Chondrocyte (in vitro differentiated cells): ENCODE measurements around the gene ECE1. TPM values are rescaled to one million over a fixed set of nuclear protein-coding genes. Genes with fewer than 3 reads are reported as not detected.
"Not testable (repeated sequence)": the region's sequence is repeated elsewhere in the genome, so short reads cannot be mapped to it uniquely, and the experiment has no call there.

Source experiments
- DNase-seq: peaks from one replicate; pipeline ENCODE4 v3.0.0; 2021; ENCODE audit warnings: mixed read lengths, low spot score
- H3K27ac Mint-ChIP-seq: one replicate; pipeline ENCODE4 v1.8.0; 2021; ENCODE audit warnings: mild to moderate bottlenecking, moderate library complexity, mixed read lengths; ENCODE audit not compliant: unreplicated experiment
- H3K27me3 Mint-ChIP-seq: 2 replicates; pipeline ENCODE4 v1.8.0; 2021; ENCODE audit warnings: low read depth, mixed read lengths
- H3K36me3 Mint-ChIP-seq: 2 replicates; pipeline ENCODE4 v1.8.0; 2021; ENCODE audit warnings: low read depth, mixed read lengths
- H3K4me1 Mint-ChIP-seq: 2 replicates; pipeline ENCODE4 v1.8.0; 2021; ENCODE audit warnings: low read depth, mild to moderate bottlenecking, mixed read lengths
- H3K4me3 Mint-ChIP-seq: one replicate; pipeline ENCODE4 v1.8.0; 2021; ENCODE audit warnings: mild to moderate bottlenecking, moderate library complexity, mixed read lengths; ENCODE audit not compliant: unreplicated experiment
- H3K9me3 Mint-ChIP-seq: 2 replicates; pipeline ENCODE4 v1.8.0; 2021; ENCODE audit warnings: low read depth, mixed read lengths
- total RNA-seq: library from RNA; stranded (reverse); gene quantifications from 3 replicates; pipeline ENCODE4 v1.2.1, GENCODE V29; 2021
- TF ChIP-seq, protein P1 (sequence below): fragments of 200-600 bp; sonication (generic); IDR thresholded peaks from 2 replicates; pipeline ENCODE4 v1.5.0; 2021; ENCODE audit warnings: antibody characterized with exemption, mild to moderate bottlenecking, moderate library complexity

ECE1 gene
- total RNA-seq, 1 donor from 2014 or later: 98.5 TPM

GRCh38 chr1:21189421-21189820 lies 100.8 kb downstream of the ECE1 start:
- Mint-ChIP-seq H3K27me3 (peaks cover 2% of the 10 kb centered on the region), H3K4me3 (no peak overlapping the region), H3K9me3 (no peaks in the 10 kb centered on the region), H3K27ac (no peak overlapping the region), H3K4me1 (peaks cover 6% of the 10 kb centered on the region), H3K36me3 (no peaks in the 10 kb centered on the region)
- TF ChIP-seq, protein P1, sequence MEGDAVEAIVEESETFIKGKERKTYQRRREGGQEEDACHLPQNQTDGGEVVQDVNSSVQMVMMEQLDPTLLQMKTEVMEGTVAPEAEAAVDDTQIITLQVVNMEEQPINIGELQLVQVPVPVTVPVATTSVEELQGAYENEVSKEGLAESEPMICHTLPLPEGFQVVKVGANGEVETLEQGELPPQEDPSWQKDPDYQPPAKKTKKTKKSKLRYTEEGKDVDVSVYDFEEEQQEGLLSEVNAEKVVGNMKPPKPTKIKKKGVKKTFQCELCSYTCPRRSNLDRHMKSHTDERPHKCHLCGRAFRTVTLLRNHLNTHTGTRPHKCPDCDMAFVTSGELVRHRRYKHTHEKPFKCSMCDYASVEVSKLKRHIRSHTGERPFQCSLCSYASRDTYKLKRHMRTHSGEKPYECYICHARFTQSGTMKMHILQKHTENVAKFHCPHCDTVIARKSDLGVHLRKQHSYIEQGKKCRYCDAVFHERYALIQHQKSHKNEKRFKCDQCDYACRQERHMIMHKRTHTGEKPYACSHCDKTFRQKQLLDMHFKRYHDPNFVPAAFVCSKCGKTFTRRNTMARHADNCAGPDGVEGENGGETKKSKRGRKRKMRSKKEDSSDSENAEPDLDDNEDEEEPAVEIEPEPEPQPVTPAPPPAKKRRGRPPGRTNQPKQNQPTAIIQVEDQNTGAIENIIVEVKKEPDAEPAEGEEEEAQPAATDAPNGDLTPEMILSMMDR: no peak
- DNase-seq: no peak

GRCh38 chr1:21188235-21188634 lies 102.0 kb downstream of the ECE1 start:
- DNase-seq: no peak
- TF ChIP-seq, protein P1: no peak
- no peaks in the 10 kb centered on the region for H3K36me3 Mint-ChIP-seq
- H3K4me3 Mint-ChIP-seq: no peak overlapping the region
- H3K27ac Mint-ChIP-seq: no peak overlapping the region
- H3K27me3 Mint-ChIP-seq: peaks cover 2% of the 10 kb centered on the region
- H3K4me1 Mint-ChIP-seq: peaks cover 6% of the 10 kb centered on the region
- H3K9me3 Mint-ChIP-seq: no peaks in the 10 kb centered on the region

GRCh38 chr1:21185221-21185731 lies 105.0 kb downstream of the ECE1 start:
- Mint-ChIP-seq H3K9me3 (no peaks in the 10 kb centered on the region), H3K27me3 (peaks cover 2% of the 10 kb centered on the region), H3K27ac (no peak overlapping the region), H3K4me1 (no peaks in the 10 kb centered on the region), H3K4me3 (no peak overlapping the region), H3K36me3 (no peaks in the 10 kb centered on the region)
- TF ChIP-seq, protein P1: no peak
- no peak for DNase-seq

- Mint-ChIP-seq H3K27me3 (peaks cover 2% of the 10 kb centered on the region), H3K4me3 (no peak overlapping the region), H3K27ac (no peak overlapping the region), H3K9me3 (no peaks in the 10 kb centered on the region), H3K36me3 (no peaks in the 10 kb centered on the region), H3K4me1 (no peaks in the 10 kb centered on the region)
- no peak for DNase-seq
- TF ChIP-seq, protein P1: no peak
Measured at GRCh38 chr1:21184276-21184675, 106.0 kb downstream of the ECE1 start.

DNA sequence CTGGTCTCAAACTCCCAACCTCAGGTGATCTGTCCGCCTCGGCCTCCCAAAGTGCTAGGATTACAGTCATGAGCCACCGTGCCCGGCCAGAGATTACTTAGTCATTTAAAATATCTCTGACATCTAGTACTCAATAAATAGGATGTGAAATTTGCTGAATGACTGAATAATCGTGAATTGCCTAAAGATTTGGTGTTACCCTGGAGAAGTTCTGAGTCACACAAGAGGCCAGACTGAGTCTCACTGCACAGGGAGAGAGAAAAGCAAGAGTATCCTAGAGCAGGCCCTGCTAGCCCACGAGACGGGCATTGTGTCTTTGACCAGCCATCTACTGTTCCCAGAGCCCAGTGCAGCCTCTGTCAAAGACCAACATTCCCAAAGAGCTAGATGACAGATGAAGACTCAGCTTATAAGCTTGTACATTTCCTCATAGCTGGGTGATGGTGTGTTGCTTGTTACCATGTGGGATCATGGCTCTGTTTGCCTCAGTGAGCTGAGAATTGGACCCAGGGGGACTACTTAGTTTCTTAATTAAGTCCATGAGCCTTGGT lies 108.0 kb downstream of the ECE1 start:
- Mint-ChIP-seq H3K4me3 (no peak overlapping the region), H3K4me1 (peaks cover 2% of the 10 kb centered on the region), H3K27ac (no peak overlapping the region), H3K9me3 (no peaks in the 10 kb centered on the region), H3K36me3 (no peaks in the 10 kb centered on the region), H3K27me3 (no peaks in the 10 kb centered on the region)
- no peak for DNase-seq
- TF ChIP-seq, protein P1: no peak

GRCh38 chr1:21178271-21178670 lies 112.0 kb downstream of the ECE1 start:
- peaks cover 27% of the 10 kb centered on the region for H3K4me1 Mint-ChIP-seq
- not testable (repeated sequence) for H3K36me3 Mint-ChIP-seq, H3K27me3 Mint-ChIP-seq, H3K27ac Mint-ChIP-seq, DNase-seq, H3K9me3 Mint-ChIP-seq, H3K4me3 Mint-ChIP-seq
